Measurements from ENCODE around the gene ZNF101. TPM values are rescaled to one million over a fixed set of nuclear protein-coding genes. Genes with fewer than 3 reads are reported as not detected.
"Not testable (repeated sequence)": the region's sequence is repeated elsewhere in the genome, so short reads cannot be mapped to it uniquely, and the experiment has no call there.

Gene ZNF101
- total and polyA plus RNA-seq, 2 donors: 4.3 to 9.5 TPM

GRCh38 chr19:19661141-19661674 is 7.4 kb upstream of the ZNF101 start:
- H3K27ac ChIP-seq (ENCODE audit: low read depth): no peak overlapping the region
- no peaks in the 10 kb centered on the region for H3K4me1 ChIP-seq (ENCODE audit: insufficient read depth)
- no peak overlapping the region for H3K4me3 ChIP-seq (ENCODE audit: low read depth, low read length)
- no peak for DNase-seq (ENCODE audit: extremely low spot score)
- 84% methylated on average over 10 of the region's 10 CpGs for WGBS
- H3K36me3 ChIP-seq (ENCODE audit: insufficient read depth): peaks cover 2% of the 10 kb centered on the region

GRCh38 chr19:19661675-19662251 is 6.9 kb upstream of the ZNF101 start:
- Histone ChIP-seq H3K4me3 (ENCODE audit: low read depth, low read length) (no peak overlapping the region), H3K4me1 (ENCODE audit: insufficient read depth) (no peaks in the 10 kb centered on the region), H3K36me3 (ENCODE audit: insufficient read depth) (peaks cover 2% of the 10 kb centered on the region), H3K27ac (ENCODE audit: low read depth) (no peak overlapping the region)
- DNase-seq (ENCODE audit: extremely low spot score): no peak
- 78% methylated on average over 18 of the region's 18 CpGs for WGBS

GRCh38 chr19:19662344-19662743 is 6.3 kb upstream of the ZNF101 start:
- Histone ChIP-seq H3K27ac (ENCODE audit: low read depth) (no peak overlapping the region), H3K4me1 (ENCODE audit: insufficient read depth) (no peaks in the 10 kb centered on the region), H3K36me3 (ENCODE audit: insufficient read depth) (peaks cover 2% of the 10 kb centered on the region), H3K4me3 (ENCODE audit: low read depth, low read length) (peak overlapping the region; percentile 81)
- no peak for DNase-seq (ENCODE audit: extremely low spot score)
- 75% methylated on average over 8 of the region's 8 CpGs for whole genome bisulfite sequencing

GRCh38 chr19:19662871-19663255 is 5.8 kb upstream of the ZNF101 start:
- WGBS: 6% methylated on average over 17 of the region's 17 CpGs
- H3K4me3 ChIP-seq (ENCODE audit: low read depth, low read length): peak overlapping the region; percentile 81
- no peak for DNase-seq (ENCODE audit: extremely low spot score)
- H3K27ac ChIP-seq (ENCODE audit: low read depth): peak overlapping the region; percentile 11
- no peaks in the 10 kb centered on the region for H3K4me1 ChIP-seq (ENCODE audit: insufficient read depth)
- H3K36me3 ChIP-seq (ENCODE audit: insufficient read depth): peaks cover 2% of the 10 kb centered on the region

GRCh38 chr19:19663256-19664120 is 5.2 kb upstream of the ZNF101 start, which contains the start of gene ATP13A1:
ATP13A1 (minus strand) TSS chr19:19663676; CDS start chr19:19663666, 10 bp downstream.
- H3K36me3 ChIP-seq (ENCODE audit: insufficient read depth): peaks cover 2% of the 10 kb centered on the region
- DNase-seq (ENCODE audit: extremely low spot score): peak; percentile 94
- H3K27ac ChIP-seq (ENCODE audit: low read depth): peak within 1 kb of the TSS; percentile 84
- peak within 1 kb of the TSS; percentile 81 for H3K4me3 ChIP-seq (ENCODE audit: low read depth, low read length)
- no peaks in the 10 kb centered on the region for H3K4me1 ChIP-seq (ENCODE audit: insufficient read depth)
- WGBS: under 1% methylated on average over 85 of the region's 85 CpGs

- not testable (repeated sequence) for H3K36me3 ChIP-seq (ENCODE audit: insufficient read depth); H3K4me1 ChIP-seq (ENCODE audit: insufficient read depth); H3K4me3 ChIP-seq (ENCODE audit: low read depth, low read length); H3K27ac ChIP-seq (ENCODE audit: low read depth); DNase-seq (ENCODE audit: extremely low spot score)
- WGBS: 97% methylated on average over 22 of the region's 22 CpGs
Observed at GRCh38 chr19:19665420-19665948, 3.2 kb upstream of the ZNF101 start.

GRCh38 chr19:19670070-19670551 is 1.5 kb downstream of the ZNF101 start:
- DNase-seq (ENCODE audit: extremely low spot score): no peak
- no peak overlapping the region for H3K4me3 ChIP-seq (ENCODE audit: low read depth, low read length)
- WGBS: 72% methylated on average over 10 of the region's 10 CpGs

GRCh38 chr19:19672816-19673215 is 4.2 kb downstream of the ZNF101 start:
- no peak for DNase-seq (ENCODE audit: extremely low spot score)
- no peaks in the 10 kb centered on the region for H3K36me3 ChIP-seq (ENCODE audit: insufficient read depth)
- 95% methylated on average over 3 of the region's 3 CpGs for WGBS
- no peak overlapping the region for H3K4me3 ChIP-seq (ENCODE audit: low read depth, low read length)
- no peak overlapping the region for H3K27ac ChIP-seq (ENCODE audit: low read depth)
- peaks cover 4% of the 10 kb centered on the region for H3K4me1 ChIP-seq (ENCODE audit: insufficient read depth)

More at GRCh38 chr19:19670070-19670551, 1.5 kb downstream of the ZNF101 start:
- no peak overlapping the region for H3K27ac ChIP-seq (ENCODE audit: low read depth)
- H3K36me3 ChIP-seq (ENCODE audit: insufficient read depth): no peaks in the 10 kb centered on the region
- H3K4me1 ChIP-seq (ENCODE audit: insufficient read depth): peaks cover 4% of the 10 kb centered on the region

GRCh38 chr19:19674315-19674714 is 5.7 kb downstream of the ZNF101 start:
- WGBS: 98% methylated on average over 6 of the region's 6 CpGs
- H3K4me3 ChIP-seq (ENCODE audit: low read depth, low read length): no peak overlapping the region
- no peak overlapping the region for H3K27ac ChIP-seq (ENCODE audit: low read depth)
- DNase-seq (ENCODE audit: extremely low spot score): no peak
- peaks cover 5% of the 10 kb centered on the region for H3K36me3 ChIP-seq (ENCODE audit: insufficient read depth)
- H3K4me1 ChIP-seq (ENCODE audit: insufficient read depth): peaks cover 2% of the 10 kb centered on the region

- no peaks in the 10 kb centered on the region for H3K4me1 ChIP-seq (ENCODE audit: insufficient read depth)
- WGBS: 96% methylated on average over 7 of the region's 7 CpGs
- no peak overlapping the region for H3K4me3 ChIP-seq (ENCODE audit: low read depth, low read length)
- peaks cover 7% of the 10 kb centered on the region for H3K36me3 ChIP-seq (ENCODE audit: insufficient read depth)
- DNase-seq (ENCODE audit: extremely low spot score): no peak
- no peak overlapping the region for H3K27ac ChIP-seq (ENCODE audit: low read depth)
Observed at GRCh38 chr19:19677579-19677978, 8.9 kb downstream of the ZNF101 start.

- no peak overlapping the region for H3K4me3 ChIP-seq (ENCODE audit: low read depth, low read length)
- WGBS: 97% methylated on average over 20 of the region's 20 CpGs
Observed at GRCh38 chr19:19679176-19680073, 10.8 kb downstream of the ZNF101 start.

GRCh38 chr19:19686119-19686518 is 17.5 kb downstream of the ZNF101 start:
- H3K27ac ChIP-seq (ENCODE audit: low read depth); H3K36me3 ChIP-seq (ENCODE audit: insufficient read depth); DNase-seq (ENCODE audit: extremely low spot score); H3K4me1 ChIP-seq (ENCODE audit: insufficient read depth); H3K4me3 ChIP-seq (ENCODE audit: low read depth, low read length): not testable (repeated sequence)
- WGBS: 98% methylated on average over 15 of the region's 15 CpGs

More at GRCh38 chr19:19679176-19680073, 10.8 kb downstream of the ZNF101 start:
- no peak for DNase-seq (ENCODE audit: extremely low spot score)
- H3K36me3 ChIP-seq (ENCODE audit: insufficient read depth): peaks cover 7% of the 10 kb centered on the region
- no peaks in the 10 kb centered on the region for H3K4me1 ChIP-seq (ENCODE audit: insufficient read depth)
- H3K27ac ChIP-seq (ENCODE audit: low read depth): no peak overlapping the region

GRCh38 chr19:19686580-19686979 is 17.9 kb downstream of the ZNF101 start:
- Histone ChIP-seq H3K27ac (ENCODE audit: low read depth) (no peak overlapping the region), H3K4me3 (ENCODE audit: low read depth, low read length) (no peak overlapping the region), H3K4me1 (ENCODE audit: insufficient read depth) (no peaks in the 10 kb centered on the region), H3K36me3 (ENCODE audit: insufficient read depth) (no peaks in the 10 kb centered on the region)
- 95% methylated on average over 6 of the region's 6 CpGs for WGBS
- no peak for DNase-seq (ENCODE audit: extremely low spot score)

Measured in urinary bladder (tissue), 4 donors.